OCI-M2 (cell line): Measurements from ENCODE around the gene ABLIM2.
"Not testable (repeated sequence)": the region's sequence is repeated elsewhere in the genome, so short reads cannot be mapped to it uniquely, and the experiment has no call there.

Experiments
- DNase-seq: peaks from one replicate; lab custom pipeline; 2025; ENCODE audit not compliant: unreplicated experiment; lab: John Stamatoyannopoulos, UW

Gene ABLIM2

DNA sequence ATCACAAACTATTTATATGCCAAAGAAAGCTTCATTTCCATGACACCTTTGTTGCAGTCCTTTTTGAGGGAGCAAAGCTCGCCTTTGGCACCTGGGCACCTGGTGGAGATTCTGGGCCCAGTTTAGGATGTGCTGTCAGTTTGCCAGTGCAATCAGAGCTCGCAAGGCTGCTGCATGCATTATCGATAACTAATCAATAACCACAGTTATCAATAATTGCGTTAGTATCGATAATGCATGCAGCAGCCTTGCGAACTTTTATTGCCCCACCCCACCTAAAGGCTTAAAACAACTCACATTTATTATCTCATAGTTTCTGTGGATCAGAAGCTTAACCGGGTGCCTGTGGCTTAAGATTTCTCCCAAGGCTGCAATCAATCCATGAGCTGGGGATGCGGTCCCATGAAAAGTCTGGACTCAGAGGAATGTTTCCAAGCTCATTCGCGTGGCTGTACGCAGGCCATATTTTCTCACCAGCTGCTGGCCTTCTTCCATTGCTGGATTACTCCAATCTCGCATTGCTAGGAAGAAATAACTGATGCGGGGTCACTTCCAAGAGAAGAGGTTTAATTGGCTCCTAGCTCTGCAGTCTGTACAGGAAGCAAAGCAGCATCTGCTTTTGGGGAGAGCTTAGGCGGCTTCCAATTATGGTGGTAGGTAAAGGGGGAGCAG is 212.8 kb downstream of the ABLIM2 start:
- DNase-seq = no peak

DNA sequence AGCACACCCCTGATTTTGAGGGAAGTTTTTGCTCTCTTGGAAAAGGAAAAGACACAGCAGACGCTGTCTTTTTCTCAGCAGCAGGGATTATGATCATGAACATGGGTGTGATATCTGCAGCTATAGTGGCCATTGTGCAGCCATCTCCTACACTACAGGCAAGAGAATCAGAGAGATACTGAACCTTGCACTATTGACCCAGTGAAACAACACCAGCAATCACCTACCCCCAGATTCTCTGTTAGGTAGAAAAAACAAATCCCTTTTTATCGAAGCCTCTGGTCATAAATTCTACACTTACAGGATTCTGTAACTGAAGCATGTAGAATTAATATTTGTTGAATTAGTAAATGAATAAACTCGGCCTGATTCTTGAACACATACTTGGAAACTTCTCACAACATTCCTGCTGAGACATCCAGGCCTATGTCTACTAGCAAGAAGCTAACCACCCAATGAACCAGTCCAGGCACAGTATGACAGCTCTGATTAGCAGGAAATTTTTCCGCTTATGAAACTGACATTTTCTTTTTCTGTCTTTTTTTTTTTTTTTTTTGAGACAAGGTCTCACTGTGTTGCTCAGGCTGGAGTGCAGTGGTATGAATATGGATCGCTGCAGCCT is 213.9 kb downstream of the ABLIM2 start:
- DNase-seq = no peak

DNA sequence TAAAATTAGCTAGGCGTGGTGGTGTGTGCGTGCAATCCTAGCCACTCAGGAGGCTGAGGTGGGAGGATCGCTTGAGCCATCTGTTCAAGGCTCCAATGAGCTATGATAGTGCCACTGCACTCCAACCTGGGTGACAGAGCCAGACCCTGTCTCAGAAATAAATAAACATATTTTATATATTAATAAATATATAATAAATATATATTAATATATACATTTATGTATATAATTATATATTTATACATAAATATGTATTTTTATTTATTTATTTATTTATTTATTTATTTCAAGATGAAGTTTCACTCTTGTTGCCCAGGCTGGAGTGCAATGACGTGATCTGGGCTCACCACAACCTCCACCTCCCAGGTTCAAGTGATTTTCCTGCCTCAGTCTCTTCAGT is 214.9 kb downstream of the ABLIM2 start:
- not testable (repeated sequence) for DNase-seq

DNA sequence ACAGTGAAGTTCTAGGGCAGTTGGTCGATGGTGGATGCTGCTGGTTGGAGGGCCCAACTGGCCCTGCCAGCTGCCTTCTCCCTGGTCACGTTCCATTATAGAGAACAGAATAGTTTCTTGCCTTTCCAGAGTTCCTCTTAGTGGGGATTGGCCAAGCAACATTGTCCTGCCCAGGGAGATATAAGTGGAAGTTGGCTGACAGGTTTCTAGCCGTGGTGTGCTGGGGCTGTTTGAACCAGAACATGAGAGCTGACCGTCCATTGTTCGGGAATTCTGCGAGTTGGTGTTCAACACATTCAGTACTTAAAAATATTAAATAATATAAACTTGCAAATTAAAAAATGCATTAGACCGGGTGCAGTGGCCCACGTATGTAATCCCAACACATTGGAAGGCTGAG is 215.4 kb downstream of the ABLIM2 start:
- no peak for DNase-seq

DNA sequence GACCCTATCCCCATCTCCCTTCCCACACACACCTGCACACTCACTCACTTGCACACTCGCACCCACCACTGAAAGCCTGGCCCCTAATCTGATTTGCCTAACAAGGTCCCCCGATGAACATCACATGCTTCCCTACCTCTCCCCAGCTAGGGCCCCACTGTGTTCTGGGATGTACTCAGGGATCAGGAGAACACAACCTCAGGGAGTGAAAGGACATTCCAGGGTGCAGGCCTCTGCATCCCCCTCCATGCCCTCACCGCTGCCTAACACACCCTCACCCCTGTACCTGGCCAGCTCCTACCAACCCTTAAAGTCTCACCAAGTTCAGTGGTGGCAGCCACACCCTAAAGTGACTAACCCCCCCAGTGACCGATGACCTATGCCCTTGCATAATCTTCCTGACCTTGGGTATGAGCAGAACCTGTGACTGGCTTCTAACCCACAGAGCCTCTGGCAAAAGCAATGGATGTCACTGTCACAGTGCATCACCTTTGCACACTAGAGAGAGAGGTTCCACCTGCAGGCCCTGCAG is 216.6 kb downstream of the ABLIM2 start:
- DNase-seq = no peak

DNA sequence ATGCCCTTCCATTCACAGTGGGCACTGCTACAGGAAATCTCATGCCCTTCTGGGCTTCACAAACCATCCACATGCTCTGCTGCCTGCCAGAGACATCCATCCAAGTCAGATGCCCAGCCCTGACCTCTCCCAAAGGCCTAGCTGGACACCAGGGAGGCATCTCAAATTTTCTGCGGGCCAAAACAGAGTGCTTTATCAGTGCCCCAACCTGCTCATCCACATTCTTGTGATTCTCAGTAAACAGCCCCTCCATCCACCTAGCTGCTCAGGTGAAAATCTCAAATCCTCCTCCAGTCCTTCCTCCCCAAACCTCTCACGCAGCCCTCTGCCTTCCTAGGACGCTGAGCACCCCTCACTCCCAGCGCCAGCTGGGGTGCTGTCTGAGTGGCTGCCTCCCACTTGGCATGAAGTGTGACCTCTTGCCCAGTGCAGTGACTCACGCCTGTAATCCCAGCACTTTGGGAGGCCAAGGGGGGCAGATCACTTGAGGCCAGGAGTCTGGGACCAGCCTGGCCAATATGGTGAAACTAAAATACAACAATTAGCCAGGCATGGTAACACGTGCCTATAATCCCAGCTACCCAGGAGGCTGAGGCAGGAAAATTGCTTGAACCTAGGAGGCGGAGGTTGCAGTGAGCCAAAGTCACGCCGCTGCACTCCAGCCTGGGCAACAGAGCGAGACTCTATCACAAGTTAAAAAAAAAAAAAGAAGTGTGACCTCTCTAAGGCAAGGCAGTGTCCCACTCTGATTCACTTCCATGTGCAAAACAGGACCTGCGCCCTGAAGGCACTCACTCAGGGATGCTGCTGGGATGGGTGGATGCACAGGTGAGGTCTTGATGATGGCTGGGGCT is 217.3 kb downstream of the ABLIM2 start:
- no peak for DNase-seq

DNA sequence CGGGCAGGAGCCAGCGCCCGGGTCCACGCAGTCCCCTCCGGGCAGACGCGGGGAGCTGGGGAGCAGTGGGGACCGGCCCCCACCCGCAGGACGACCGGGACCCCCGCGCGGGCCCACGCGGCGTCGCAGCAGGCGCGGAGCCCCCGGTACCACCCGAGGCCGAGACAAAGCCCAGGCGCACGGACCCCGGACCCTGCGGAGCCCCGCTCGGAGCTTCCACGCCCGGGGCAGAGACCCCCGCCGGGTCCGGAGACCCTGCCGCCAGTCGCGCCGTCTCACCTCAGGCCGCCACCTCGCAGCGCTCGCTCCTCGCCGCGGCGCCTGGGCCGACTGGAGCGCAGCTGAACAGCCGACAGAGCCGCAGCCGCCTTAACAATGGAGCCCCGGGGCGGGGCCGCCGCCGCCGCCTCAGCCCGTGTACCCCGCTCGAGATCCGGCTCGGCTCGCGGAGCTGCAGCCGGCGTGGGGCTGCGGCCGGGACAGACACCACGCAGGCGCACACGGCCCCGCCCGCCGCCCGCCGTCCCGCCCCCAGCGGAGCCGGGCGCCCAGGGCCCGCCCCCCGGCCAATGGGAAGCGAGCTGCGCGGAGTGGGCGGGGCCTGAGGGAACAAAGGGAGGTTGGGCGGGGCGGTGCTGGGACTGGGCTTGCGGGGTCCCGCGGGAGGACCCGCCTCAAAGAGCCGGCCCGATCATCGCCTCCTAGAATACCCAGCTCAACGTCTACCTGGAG is 219.1 kb downstream of the ABLIM2 start, which contains the start of gene AFAP1:
Gene AFAP1 (minus strand): TSS at position 485 of the 732 bp plus-strand sequence. CDS start 67,783 bp downstream, outside the sequence.
- DNase-seq = no peak

DNA sequence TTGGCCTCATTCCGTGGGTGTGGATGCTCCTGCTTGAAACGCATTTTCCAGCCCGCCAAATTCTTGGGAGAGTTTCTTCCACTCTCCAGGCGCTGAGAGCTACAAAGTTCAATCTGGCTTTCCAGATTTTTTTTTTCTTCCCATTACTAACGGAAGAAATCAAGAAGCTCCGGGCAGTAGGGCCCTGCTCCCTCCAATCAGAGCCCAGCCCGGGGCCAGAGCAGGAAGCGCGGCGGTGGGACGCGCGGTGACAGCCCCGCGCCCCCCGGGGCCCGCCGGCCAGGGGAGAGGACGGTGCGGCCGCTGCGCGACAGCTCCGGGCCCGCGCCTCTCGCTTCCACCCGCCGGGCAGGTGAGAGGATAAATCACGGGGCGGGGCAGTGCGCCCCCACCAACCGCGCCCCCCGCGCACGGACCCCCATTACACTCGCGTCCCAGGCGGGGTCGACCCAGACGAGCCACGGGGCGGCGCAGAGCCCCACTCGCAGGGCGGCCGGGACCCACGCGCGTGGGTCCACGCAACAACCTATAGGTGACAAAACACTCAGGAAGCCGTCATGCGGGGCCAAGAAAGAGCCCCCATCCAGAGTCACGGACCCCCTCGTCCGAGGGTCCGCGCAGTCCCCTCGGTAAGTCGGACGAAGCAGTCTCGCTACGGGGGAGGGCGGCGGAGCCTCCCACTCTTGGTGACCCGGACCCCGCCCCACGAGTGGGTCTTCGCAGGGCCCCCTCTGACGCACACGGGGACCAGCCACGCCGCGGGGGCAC is 219.8 kb downstream of the ABLIM2 start:
- no peak for DNase-seq

DNA sequence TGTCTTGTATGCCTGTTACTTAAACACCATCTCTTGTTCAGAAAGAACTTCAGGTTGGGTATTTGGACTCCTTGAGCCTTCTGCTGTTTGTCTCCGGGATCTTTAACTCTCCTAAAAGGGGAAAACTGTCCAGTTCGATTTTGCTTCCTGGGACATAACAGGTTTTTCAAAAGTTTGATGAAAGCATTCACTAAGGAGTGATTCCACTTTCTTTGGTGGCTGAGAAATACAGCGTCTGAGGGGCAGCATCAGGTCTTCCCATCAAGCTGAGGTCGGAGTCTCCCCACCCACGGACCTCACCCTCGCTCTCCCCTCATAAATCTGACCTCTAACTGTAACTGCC is 220.4 kb downstream of the ABLIM2 start:
- no peak for DNase-seq

DNA sequence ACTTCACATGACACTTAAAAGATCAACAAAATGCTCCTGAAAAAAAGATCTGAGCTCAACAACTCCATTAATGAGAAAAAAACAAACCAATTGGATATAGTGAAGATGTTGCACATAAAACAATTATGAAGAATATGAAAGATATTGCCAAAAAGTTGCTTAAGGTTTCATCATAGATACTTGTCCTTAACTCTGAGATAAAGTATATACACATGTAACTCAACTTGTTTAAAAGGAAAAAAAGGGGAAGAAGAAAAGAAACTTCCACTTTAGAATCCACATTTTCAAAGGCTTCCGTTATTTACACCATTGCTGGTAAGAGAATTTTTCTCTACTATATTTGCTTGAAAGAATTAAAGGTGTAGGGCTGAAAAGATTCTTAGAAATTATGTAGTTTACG is 221.6 kb downstream of the ABLIM2 start:
- DNase-seq = no peak

DNA sequence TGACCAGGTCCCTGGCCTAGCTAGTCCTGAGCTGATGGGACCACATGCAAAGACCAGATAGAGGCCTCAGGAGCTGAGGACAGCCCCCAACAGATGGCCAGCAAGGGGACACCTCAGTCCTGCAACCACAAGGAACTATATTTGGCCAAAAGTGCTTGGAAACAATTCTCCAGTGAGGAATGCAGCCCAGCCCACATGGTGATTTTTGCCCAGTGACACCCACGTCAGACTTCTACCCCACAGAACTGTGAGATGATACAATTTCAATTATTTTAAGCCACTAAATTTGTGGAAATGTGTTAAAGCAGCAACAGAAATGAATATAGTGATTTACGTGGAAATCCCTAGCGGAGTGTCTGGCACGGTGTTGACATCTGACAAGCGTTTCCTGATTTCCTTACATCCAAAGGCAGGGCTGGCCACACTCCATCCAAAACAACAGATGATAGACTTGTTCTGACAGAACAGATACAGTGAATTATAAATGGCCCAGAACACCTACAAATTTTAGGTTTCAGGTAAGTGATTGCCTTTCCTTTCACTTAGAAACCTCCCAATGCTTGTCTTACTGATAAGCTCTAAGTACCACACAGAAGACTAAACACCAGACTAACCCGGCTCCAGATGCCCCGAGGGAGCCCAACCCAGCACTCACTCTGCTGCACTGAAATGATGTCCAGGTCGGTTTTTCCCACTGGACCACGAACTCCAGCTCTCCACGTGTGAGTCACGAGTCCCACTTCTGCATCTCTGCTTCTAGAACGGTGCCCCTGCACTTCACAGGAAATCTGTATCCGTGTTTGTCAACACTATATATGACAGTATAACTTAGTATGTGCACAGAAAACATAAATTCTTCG is 224.7 kb downstream of the ABLIM2 start:
- DNase-seq = no peak

DNA sequence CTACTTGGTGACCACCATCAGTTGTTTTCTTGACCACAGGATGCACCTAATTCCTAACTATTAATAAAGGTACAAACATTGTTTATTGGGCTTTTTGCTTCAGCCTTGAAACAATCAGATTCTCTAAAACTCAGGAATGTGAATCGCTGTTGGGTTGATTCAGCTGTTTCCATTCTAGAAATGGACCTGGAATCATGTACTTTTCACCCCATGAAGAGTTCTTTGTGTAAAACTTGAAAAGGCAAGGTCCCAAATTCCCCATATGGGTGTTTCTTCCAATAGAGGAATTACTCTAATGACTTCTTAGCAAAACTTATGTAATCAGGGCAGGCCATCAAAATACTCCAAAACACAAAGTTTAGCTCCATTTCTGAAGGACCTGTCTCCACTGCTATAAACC is 226.3 kb downstream of the ABLIM2 start:
- DNase-seq = no peak

DNA sequence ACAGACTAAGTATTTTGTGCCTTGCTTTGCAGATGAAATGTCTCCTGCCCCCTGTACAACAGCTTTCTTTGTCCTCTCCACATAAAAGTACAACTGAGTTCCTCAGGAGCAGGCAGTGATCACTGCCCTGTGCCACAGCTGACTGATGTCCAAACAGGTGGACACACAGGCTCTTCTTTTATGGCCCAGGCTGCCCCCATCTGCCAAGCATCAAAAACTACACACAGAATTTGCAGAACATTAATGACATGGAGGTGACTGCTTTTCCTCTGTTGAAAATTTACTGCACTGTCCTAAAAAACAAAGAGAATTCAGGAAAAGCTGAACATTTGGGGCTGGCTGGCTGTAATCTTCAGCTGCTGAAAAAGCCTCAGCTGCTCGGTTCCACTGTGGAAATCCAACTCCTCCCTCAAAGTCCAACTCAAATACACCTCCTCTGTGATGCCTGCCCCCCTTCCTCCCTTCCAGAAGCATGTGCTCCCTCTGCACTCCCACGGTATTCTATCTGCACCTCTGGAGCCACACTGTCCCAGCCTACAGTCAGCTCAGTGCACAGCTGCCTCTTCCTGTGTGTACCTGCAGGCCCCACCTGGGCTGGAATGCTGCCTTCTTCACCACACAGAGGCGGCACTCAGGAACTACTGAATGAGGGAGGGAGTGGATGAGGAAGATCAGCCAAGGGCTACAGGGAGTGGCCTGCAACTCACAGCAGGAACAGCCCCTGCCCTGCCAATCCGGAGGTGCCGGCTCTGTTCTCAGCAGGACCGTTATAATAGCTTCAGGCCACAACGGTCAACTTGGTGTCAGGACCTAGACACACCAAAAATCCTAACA is 229.3 kb downstream of the ABLIM2 start:
- DNase-seq = no peak

DNA sequence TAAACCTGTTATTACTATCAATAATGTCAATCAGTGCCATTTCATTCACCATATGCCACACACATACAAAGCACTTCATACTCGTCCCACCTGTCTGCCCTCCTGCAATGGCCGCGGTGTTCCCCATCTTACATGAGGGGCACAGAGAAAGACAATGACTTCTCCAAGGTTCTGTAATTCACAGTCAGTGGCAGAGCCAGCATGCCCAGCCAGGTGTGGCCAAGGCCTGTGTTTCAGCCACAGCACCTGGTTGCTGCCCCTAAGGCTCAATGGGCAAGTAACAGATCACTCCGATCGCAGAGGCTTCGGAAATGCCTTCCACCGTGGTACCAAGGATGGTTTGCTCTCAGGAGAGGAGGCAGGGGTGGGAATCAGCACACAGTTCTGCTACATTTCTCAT is 229.9 kb downstream of the ABLIM2 start:
- no peak for DNase-seq

DNA sequence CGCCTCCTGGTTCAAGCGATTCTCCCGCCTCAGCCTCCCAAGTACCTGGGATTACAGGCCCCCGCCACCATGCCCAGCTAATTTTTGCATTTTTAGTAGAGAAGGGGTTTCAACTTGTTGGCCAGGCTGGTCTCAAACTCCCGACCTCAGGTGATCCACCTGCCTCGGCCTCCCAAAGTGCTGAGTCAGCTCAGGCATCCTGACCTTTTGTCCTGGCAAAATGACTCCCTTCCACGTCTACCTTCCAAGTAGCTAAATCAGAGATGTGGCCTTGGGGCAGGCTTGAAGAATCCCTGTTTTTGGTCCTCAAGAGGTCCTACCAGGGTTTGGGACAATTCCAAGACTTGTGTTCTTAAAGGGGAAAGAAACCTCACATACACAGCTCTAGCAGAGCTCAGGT is 231.8 kb downstream of the ABLIM2 start:
- no peak for DNase-seq

DNA sequence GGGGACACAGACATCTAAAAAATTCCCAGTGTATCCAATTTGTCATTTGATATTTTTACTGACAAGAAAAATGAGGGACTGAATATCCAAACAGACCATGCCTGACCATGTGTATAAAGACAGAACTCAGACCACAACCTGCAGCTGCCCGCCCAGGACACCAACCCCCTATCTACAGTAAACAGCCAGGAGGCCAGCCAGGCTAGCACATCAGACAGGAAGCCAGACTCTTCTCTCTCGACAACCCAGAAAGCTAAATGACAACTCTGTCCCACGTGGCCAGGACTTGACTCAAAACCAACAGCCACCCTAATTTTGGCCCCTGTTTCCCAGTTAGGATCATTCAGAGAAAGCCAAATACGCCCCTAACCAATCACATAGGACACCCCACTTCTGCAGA is 234.0 kb downstream of the ABLIM2 start:
- DNase-seq = no peak

DNA sequence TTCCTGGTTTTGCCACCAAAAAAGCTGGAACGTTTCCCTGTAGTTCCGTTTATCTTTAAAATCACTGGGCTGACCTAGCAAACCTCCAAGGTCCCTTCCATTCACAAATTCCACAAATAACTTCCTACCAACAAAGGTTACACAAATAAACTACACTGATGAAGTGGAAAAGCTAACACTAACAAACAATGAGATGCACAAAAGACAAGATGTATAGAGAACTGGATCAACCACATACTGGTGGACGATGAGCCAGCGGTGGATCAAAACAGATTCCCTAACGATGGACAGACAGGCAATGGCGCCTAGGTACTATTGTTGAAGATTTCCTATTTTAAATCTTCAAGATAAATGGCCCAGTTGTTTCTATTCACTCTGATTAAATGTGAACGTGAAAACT is 234.4 kb downstream of the ABLIM2 start:
- DNase-seq = no peak

DNA sequence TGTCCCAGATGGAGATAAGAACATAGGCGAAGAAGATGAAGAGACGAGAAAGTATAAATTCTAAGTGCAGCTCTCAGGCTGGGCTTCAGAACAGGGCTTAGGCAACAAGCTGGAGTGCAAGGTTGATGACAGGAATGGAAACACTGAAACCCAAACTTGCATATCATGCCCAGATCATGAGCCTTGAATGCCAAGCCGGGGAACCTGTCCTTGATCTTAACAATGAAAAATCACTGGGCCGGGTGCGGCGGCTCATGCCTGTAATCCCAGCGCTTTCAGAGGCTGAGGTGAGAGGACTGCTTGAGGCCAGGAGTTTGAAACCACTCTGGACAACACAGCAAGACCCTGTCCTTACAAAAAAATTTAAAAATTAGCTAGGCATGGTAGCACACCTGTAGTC is 236.1 kb downstream of the ABLIM2 start:
- no peak for DNase-seq

DNA sequence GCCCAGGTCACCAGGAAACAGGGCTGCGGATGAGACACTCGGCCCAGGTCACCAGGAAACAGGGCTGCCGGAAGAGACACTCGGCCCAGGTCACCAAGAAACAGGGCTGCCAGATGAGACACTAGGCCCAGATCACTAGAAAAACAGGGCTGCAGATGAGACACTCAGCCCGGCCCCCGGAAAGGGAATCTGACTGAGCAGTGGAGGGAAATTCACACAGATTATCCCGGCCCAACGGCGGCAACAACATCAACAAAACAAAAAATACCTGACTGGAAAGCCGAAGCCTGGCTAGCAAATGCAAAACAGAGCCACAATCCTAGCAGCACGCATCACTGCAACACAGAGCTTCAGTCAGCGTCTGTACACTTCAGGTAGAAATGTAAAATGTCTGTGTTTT is 239.6 kb downstream of the ABLIM2 start:
- DNase-seq = no peak
